HL-60/S4 treated with retinoic acid at 250 ng/mL for 4 days and 3 days (cell line): ENCODE data around the gene NIN.

ENCODE experiments used
- in situ Hi-C: fragments of 300-500 bp; cut with MboI; formaldehyde crosslinking; loops from 2 replicates; pipeline ENCODE4 v1.7.0; 2022; ENCODE audit warnings: low sequenced_read_pairs

NIN gene

GRCh38 chr14:50762931-50763300, 68.0 kb downstream of the NIN start:
- in situ Hi-C loops = no loop called here

DNA sequence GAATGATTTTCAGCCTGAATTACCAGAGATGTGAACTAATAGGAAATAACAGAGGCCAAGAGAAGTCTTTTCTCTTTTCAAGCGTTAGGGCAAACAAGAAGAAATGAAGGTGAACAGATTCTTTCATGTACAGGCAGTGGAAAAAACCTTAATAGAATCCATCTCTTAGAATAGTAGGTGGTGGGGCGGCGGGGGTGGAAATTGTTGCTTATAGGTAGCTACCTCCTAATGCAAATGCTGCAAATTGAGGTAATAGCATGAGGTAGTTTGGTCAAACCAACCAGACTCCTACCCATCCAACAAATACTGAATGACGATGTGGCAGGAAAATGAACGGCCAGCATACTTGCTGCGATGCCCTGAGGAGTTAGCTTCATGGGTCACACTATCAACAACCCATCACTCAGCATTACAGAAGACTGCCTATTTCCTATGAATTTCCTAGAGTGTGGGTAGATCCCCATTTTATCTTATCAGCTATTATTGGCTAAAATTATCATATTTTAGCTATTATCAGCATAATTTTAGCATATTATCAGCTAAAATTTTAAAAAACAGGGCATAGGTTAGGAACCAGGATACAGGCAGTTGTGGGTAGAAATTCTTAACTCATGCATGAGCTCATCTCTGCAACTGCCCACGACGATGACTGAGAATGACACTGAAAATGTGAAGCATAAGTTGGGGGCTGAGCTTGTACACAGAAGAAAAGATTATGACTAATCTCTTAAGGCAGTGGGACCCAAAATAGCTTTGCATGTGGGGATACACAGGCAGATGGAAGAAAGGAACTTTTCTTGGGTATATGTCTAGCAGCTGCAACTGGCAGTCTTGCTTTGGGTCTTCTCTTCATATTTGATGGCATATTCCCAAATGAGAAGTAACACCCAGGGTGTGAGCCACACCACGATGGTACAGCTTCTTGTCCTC, 68.7 kb downstream of the NIN start:
- in situ Hi-C loops = no loop called here

DNA sequence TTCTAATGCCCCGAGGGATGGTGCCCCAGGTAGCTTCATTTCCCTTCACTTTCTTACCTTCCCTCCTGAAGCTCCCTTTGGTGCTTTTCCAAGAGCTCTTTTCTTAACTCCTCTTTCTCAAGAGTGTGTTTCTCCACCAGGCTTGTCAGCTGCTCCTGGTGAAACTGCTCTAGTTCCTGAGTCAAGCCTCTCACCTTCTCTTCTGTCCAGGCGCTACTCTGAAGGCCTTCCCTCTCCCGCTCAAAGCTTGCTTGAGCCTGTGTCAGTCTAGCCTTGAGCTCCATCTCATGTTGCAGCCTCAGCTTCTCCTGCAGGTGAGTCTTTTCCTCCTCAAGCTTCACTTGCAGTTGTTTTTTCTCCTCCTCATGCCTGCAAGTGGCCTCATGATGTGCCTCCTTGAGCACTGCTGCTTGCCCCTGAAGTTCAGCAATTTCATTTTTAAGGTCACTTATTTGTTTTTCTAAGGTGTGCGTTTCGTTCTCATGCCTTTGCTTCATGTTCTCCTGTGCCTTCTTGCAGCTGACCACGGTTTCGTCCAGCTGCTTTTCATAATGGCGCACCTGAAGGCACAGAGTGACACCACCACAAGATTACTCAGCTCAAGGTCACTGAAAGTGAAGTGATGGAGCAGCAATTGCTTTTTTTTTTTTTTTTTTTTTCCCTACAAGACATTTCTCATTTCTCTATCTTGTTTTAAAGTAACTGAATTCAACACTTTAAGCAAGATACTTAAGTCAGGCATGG, 71.0 kb downstream of the NIN start:
- in situ Hi-C loops = no loop called here

- in situ Hi-C loops = no loop called here
Observed at GRCh38 chr14:50758945-50759344, 72.0 kb downstream of the NIN start.

- in situ Hi-C loops = no loop called here
Observed at GRCh38 chr14:50758305-50758704, 72.7 kb downstream of the NIN start.

DNA sequence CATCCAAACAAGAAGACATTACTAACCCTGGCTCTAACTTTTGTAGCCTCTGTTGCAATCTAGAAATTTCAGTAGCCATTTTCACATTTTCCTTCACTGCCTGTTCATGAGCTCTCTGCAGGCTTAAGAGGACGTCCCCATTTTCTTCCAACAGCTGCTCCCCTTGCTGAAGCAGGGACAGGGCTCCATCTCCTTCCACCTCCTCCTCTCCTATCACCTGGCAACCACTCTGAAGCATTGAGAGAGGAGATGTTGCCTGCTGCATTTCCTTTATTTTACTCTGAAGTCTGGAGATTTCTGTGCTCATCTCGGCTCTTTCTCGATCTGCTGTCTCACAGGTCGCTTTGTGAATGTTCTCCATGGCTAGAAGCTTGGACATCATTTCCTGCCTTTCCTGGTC, 73.3 kb downstream of the NIN start:
- in situ Hi-C loops = no loop called here

GRCh38 chr14:50756300-50756699, 74.7 kb downstream of the NIN start:
- in situ Hi-C loops = no loop called here

- in situ Hi-C loops = no loop called here
Observed at GRCh38 chr14:50750323-50750722, 80.6 kb downstream of the NIN start.

DNA sequence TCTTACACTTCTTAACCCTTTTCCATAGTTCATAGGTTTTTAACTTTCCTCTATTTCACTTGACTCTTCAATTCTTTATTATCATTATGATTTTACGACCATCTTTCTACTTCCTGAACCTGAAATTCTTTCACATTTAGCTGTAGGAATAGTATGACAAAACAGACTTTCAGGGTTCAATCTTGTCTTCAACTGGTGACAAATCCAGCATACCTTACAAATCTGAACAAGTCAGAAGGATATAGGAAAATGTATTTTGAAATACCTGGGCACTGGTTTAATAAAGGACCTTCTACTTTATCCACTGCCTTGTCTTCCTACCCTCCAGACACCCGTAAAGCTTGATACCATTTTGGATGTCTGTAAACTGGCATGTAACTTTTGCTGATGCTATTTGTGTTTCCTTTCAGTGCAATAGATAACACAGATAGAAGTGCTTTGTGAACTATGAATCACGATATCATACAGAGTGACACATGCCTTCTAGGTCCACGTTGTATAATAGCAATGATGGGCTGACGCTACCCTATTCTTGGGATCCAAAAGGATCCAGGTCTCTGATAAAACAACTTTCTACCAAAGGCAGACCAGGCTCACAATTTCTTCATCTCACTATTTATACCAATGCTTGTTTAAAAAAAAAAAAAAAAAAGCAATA, 85.4 kb downstream of the NIN start:
- in situ Hi-C loops = no loop called here

DNA sequence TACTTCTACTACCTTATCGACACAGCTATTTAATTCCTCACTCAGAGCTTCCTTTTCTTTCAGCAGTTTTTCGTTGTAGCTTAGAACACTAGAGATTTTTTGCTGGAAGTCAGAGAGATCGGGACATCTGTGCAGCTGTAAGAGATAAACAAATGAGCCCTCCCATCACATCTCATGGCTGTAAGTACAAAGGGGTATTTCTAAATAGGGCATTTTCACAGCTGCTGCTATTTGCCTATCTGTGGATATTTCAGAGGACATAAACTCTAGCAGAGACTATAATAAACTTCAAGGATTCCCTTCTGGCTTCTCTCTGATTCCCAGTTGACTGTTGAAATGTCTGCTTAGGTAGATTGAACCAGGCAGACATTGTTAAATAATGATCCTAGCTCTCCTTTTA, 86.7 kb downstream of the NIN start:
- in situ Hi-C loops = no loop called here

GRCh38 chr14:50741567-50741966, 89.4 kb downstream of the NIN start:
- in situ Hi-C loops = no loop called here

DNA sequence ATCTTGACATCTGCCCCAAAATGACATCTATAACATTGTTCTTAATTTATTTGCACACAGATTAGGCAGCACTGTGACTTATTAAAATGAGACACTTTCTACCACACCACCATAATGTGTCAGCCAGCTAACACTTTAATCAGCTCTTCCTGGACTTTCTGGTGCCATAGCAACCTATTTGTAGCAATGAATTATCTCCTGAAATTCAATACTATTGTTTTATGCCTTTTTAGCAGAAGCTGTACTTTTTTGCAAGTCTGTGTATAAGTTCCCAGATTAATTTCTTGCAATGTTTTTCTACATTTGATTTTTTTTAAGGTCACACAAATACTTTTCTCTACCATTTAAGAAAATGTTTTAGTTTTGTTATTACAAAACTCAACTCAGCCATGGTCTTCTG, 90.1 kb downstream of the NIN start:
- in situ Hi-C loops = no loop called here

GRCh38 chr14:50739186-50739585, 91.8 kb downstream of the NIN start:
- in situ Hi-C loops = no loop called here

DNA sequence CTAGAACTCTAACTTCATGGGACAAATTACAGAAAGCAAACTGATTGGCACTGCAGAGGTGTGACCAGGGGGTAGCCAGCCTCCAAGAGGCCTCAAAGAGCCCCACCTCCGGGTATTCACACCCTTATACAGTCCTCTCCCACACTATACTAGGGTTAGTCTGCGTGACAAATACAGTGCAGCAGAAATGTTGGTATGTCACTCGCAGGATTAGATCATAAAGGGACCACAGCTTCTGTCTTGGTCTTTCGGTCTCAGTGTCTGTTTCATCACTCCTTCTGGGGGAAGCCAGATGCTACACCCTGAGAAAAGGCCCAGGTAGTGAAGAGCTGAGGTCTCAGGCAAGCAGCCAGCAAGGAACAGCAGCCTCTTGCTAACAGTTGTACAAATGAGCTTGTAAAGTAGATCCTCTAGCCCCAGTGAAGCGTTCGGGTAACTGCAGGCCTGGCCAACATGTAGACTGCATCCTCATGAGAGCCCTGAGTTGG, 94.0 kb downstream of the NIN start:
- in situ Hi-C loops = no loop called here

GRCh38 chr14:50734950-50735695, 95.8 kb downstream of the NIN start:
- in situ Hi-C loops = no loop called here

GRCh38 chr14:50733494-50733893, 97.5 kb downstream of the NIN start:
- in situ Hi-C loops = no loop called here

DNA sequence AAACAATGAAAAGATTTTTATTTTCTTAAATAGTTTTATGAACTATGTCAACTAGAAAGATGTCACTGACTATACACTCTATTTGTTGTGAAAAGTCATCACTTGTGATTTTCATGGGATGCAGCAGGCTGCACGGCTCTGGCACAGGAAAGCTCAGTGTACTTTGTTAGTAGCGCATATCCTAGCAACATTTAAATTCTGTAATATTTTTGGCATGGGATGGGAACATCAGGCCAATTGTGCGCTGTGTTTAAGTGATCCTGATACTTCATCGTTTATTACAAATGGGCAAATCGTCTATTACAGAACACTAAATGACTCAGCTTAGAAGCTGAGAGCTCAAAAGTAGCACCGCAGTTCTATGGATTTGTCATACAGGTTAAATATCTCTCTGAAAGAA, 102.1 kb downstream of the NIN start:
- in situ Hi-C loops = no loop called here

- in situ Hi-C loops = no loop called here
Observed at GRCh38 chr14:50726372-50727107, 104.4 kb downstream of the NIN start.

GRCh38 chr14:50725761-50726160, 105.2 kb downstream of the NIN start:
- in situ Hi-C loops = no loop called here
